NCI-H82 treated with DMSO at 0.1 percent for 48 hours (cell line): ENCODE measurements around the gene DPM1.
"Not testable (repeated sequence)": the region's sequence is repeated elsewhere in the genome, so short reads cannot be mapped to it uniquely, and the experiment has no call there.

ENCODE experiments used
- DNase-seq: peaks from one replicate; lab custom pipeline; 2025; ENCODE audit not compliant: unreplicated experiment; lab: John Stamatoyannopoulos, UW

DPM1 gene

DNA sequence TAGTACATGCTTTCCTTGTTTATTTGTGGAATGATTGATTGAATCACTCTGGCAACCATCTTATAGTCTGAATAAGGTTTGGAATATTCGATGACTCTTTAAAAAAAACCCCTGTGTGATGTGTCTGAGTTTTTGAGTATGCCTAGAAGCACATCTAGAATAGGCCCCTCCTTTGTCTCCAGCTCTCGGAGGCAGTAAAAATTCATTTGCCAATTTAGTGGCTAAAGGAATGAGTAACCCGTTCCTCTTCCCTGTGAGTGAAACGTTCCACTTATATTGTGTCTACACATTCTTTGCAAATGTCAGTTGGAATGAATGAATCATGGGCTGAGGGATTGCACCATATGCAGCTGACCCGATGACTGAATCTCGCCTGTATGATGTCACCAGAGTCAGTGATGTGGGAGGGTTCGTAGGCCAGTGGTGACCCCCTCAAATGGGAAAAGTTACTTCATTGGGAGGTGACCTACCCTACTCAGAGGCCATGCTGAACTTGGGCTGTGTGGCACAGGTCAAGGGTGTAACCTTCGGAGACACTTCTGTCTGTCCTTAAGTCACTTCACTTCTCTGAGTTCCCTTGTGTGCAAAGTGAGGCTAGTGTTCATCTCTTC is 21.8 kb upstream of the DPM1 start:
- no peak for DNase-seq

DNA sequence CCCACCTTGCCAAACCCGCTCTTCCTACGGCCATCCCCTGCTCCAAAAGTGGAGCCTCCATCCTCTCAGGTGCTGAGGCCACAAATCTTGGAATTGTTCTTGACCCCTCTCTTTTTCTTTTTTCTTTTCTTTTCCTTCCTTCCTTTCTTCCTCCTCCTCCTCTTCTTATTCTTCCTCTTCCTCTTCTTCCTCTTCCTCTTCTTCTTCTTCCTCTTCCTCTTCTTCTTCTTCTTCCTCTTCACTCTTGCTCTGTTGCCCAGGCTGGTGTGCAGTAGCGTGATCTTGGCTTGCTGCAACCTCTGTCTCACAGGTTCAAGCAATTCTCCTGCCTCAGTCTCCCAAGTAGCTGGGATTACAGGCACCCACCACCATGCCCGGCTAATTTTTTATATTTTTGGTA is 20.2 kb upstream of the DPM1 start:
- not testable (repeated sequence) for DNase-seq

DNA sequence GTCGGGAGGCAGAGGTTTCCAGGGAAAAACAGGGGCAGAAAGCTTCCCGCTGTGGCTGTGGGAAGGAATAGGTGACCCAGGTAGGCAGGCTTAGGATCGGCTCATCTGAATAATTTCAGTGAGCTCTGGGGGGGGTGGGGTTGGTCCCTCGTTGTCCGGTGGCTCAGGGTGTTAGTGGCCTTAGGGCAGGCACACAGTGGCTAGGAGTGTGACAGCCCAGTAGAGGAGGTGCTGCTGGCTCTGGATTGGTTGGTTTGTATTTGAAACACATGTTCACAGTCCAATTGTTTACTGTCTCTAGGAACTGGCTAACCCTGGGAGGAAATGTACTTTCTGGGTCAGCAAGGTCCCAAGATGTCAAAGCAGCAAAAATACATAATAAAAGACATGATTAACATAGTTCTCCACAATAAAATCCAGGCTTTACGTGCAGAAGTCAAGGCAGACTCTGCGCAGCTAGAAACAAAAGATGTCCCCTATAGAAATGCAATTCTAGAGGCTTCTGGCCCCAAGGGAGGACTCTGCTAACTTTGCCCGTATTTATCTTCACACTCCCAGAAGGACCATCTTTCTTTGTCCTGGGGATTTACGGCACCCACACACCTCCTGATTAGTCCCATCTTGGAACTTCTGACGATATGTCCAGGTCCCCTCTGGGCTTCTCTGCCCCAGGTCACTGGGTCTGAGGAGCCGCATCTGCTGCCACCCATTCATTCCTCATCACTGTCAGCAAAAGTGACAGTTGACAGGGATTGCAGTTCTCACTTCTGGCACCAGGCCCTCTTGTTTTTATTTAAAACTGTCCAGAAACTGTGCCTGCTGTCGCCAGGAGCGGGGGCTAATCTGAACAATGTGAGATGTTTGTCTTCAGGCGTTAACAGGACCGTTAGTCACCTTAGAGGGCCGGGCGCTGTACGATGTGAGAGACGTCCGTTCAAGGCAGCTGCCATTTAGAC is 19.0 kb upstream of the DPM1 start:
- no peak for DNase-seq

- no peak for DNase-seq
Measured at GRCh38 chr20:50975701-50976330, 17.5 kb upstream of the DPM1 start.

DNA sequence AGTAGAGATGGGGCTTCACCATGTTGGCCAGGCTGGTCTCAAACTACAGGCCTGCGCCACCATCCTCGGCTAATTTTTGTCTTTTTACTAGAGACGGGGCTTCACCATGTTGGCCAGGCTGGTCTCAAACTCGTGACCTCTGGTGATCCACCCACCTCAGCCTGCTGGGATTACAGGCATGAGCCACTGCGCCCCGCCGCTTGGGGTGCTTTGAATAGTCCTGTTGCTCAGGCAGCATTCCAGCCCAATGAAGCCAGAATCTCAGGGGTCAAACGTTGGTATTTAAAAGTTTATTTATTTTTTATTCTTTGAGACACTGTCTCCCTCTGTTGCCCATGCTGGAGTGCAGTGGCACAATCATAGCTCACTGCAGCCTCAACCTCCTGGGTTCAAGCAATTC is 11.6 kb upstream of the DPM1 start:
- no peak for DNase-seq

DNA sequence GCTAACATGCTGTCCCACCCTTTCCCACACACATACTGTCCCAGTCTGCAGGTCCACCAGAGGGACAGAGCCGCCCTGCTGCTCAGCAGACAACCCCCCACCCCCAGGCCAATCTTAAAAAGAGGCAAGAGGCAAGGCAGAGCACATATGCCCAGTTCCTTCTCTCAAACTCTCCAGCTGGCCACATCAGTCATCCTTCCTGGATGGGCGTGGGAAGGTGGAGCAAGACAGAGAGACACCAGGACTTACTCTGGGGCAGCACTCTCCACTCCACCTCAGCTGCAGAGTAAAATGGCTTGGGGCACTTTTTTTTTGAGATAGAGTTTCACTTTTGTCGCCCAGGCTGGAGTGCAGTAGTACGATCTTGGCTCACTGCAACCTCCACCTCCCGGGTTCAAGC is 11.1 kb upstream of the DPM1 start:
- no peak for DNase-seq

DNA sequence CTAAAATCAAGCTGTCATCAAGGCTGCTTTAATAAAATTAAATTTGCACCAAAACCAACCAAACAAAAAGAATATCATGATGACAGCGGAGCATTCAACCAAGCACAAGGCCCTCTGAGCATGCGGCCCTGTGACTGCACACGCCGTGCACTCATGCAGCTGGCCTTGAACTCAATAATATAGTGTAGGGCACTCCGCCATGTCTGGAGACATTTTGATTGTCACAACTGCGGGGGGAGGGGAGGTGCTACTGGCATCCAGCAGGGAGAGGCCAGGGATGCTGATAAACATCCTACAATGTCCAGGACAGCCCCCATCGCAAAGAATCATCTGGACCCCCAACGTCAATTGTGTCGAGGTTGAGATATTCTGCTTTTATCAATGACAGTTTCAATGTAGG is 10.0 kb upstream of the DPM1 start:
- DNase-seq, result no peak

DNA sequence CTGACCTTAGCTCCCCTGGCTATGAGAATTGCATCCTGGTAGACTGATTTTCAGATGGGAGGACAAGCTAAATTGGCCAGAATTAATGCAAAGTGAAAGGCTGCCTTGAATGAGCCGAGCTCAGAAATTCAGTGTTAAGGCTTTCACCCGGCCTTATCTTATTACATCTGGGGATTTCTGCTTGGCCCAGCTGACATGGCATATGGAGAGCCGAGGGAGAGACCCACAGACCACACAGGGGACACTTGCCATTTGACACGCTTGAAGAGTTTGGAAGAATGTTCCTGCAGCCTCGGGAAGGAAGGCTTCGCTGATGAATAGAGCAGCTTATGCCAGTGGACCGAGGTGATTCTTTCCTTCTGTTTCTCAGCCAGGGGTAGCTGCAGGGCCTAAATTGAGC is 9.3 kb upstream of the DPM1 start:
- DNase-seq, result peak; percentile 84

GRCh38 chr20:50959543-50960126 is 1.3 kb upstream of the DPM1 start:
- DNase-seq, result no peak

DNA sequence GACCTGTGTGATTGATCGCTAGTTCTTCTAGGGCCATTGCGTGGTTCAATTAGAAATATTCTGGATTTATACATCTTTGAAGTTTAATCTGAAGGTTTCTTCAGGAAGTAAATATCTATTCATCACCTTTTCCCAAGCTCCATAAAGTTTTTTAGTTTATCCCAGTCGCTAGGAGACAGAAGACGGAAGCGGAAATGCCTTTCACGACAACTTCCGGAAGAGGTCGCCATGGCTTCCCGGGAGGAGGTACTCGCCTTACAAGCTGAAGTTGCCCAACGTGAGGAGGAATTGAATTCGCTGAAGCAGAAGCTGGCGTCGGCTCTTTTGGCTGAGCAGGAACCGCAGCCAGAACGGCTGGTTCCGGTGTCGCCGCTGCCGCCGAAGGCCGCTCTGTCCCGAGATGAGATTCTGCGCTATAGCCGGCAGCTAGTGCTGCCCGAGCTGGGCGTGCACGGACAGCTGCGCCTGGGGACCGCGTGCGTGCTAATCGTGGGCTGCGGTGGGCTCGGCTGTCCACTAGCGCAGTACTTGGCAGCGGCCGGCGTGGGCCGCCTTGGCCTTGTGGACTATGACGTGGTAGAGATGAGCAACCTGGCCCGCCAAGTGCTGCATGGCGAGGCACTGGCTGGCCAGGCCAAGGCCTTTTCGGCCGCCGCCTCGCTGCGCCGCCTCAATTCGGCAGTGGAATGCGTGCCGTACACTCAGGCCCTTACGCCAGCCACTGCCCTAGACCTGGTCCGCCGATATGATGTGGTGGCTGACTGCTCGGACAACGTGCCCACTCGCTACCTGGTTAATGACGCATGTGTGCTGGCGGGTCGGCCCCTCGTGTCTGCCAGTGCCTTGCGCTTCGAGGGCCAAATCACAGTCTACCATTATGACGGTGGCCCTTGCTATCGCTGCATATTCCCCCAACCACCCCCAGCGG is 547 bp upstream of the DPM1 start, which contains the start of gene MOCS3:
Gene MOCS3 (plus strand): TSS at position 204 of the 928 bp plus-strand sequence. CDS start 25 bp downstream, at position 229.
- DNase-seq, result peak; percentile 89

- no peak for DNase-seq
Measured at GRCh38 chr20:50957276-50957675, 1.1 kb downstream of the DPM1 start.

DNA sequence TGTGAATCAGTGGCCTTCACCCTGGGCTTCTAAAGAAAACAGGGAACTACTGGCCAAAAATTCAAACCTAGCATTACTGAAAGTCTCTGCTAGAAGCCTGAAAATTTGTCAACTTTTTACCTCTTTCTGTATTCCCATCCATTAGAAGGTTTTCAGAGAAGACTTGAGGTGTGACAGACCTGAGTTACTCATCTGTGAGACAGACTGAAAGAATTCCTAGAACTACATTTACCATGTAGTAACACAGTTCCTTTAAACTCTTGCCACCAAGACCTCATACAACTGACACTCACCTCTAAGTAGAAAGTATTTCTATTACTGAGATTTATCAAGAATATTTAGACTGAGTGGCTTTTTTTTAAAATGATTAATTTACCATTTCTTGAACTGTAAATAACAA is 4.5 kb downstream of the DPM1 start:
- DNase-seq, result no peak

- DNase-seq, result no peak
Measured at GRCh38 chr20:50953196-50953595, 5.1 kb downstream of the DPM1 start.

- no peak for DNase-seq
Measured at GRCh38 chr20:50948132-50948785, 10.1 kb downstream of the DPM1 start.

- no peak for DNase-seq
Measured at GRCh38 chr20:50943069-50943468, 15.3 kb downstream of the DPM1 start.

DNA sequence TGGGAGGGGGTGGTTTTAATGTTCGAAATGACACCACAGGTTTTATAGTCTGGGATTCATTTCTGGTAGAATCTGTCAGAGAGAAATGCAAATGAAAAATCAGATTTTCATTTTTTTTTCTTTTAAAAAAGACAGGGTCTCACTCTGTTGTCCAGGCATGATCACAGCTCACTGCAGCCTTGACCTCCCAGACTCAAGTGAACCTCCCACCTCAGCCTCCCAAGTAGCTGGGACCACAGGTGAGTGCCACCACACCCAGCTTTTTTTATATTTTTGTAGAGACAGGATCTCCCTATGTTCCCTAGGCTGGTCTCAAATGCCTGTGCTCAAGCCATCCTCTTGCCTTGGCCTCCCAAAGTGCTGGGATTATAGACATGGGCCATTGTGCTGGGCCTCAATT is 24.7 kb downstream of the DPM1 start:
- DNase-seq, result no peak

DNA sequence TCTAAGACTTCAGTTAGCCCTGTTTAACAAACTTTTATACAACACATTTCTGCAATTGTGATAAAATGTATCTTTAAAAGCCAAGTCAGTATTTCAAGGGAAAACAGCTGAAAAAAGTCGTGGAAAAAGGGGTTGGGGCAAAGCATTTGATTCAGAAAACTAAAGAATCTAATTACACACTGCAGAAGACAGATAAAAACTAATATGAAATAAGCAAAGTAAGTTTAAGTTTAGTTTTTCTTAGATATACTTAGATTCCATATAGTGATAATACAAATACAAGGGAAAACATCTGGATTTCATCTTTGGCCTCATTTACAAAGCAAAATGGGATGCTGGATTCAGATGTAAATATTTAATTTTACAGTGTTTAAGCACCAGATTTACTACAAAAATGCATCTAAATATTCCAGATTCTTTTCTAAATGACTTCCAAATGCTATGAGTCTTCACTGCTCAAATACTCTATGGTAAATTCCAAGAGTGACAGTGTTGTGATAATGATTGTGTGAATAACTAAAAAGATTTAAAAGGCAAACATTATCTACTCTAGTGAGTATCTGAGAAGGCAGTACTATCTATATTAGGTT is 25.5 kb downstream of the DPM1 start:
- no peak for DNase-seq

DNA sequence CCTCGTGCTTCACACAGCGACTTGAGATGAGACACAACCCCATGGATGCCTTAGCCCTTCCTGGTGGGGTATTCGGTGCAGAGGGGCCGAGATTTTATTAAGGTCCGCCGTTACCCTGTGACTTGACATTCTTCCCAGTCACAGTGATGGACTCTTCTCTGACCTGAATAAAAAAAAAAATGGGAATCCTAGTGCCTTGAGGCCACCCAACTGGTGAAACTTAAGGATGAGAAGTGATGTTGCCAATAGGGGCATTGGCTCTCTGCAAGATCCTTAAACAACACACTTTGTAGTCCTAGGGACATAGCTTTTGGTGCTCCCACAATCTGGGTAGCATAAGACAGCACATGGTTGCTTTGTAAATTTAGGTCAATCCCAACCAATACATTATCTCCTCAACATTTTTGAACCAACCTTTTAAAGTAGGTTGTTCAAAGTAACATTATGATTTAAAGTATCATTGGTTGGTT is 26.3 kb downstream of the DPM1 start:
- DNase-seq, result no peak

DNA sequence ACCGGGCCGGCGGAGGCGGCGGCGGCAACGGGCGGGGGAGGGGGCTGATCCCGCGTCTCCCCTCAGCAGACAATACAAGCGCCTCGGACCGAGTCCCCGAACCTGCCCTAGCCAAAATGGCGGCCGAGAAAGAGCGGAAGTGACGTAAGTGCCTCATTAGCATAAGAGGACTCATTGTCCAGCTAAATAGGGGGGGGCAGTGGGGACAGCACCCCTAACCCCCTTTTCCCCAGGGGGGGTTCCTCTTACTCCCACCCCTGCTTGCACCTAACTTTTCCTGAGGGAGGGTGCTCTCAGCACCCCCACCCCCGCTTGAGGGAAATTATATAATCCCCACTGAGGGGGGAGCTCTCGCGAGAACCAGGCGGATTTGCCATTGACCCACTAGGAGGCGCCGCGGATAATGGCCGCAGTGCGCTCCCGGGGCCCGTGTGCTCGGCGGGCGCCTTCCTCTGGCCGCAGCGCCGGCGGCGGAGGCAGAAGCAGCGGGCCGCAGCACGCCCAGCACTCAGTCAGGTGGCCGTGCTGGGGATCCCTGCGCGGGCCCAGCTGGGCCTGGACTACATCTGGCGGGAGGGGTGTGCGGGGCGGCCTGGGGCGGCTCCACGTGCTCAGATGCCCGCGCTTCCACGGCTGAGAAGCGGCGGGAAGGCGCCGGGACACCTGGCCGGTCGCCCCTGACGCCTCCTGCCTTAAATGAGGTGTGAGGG is 26.9 kb downstream of the DPM1 start, which contains the start of gene ADNP:
Gene ADNP (minus strand): TSS at position 132 of the 710 bp plus-strand sequence. CDS start 27,441 bp downstream, outside the sequence.
- peak; percentile 89 for DNase-seq
